HPDE6-E6E7 (cell line): Measurements from ENCODE around the gene SLC4A5.
A peak's percentile ranks its signal among the peaks of the same experiment; 100 is the strongest.
"Not testable (repeated sequence)": the region's sequence is repeated elsewhere in the genome, so short reads cannot be mapped to it uniquely, and the experiment has no call there.

Source experiments
- DNase-seq: peaks from one replicate; pipeline ENCODE4 v3.0.0; 2011; ENCODE audit warnings: missing footprints; ENCODE audit errors: extremely low spot score

SLC4A5 gene

DNA sequence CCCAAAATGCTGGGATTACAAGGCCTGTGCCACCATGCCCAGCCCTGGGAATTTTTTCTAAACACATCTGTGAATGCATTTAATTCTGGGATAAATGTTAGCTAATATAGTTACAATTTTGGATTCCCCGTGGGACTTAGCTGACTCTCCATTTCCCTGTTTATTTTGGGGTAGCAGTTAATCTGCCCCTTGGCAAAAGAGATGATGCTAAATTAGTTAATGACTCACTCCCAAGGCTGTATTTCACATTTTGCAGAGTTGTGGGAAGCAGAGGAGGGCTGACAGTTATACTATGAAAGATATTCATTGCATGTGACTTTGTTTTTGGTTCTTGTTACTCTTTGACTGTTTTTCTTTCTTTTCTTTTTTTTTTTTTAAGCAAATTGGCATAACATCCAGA is 141.6 kb downstream of the SLC4A5 start:
- no peak for DNase-seq

- DNase-seq, result no peak
These were observed 142.0 kb downstream of the SLC4A5 start for GRCh38 chr2:74201196-74201595.

DNA sequence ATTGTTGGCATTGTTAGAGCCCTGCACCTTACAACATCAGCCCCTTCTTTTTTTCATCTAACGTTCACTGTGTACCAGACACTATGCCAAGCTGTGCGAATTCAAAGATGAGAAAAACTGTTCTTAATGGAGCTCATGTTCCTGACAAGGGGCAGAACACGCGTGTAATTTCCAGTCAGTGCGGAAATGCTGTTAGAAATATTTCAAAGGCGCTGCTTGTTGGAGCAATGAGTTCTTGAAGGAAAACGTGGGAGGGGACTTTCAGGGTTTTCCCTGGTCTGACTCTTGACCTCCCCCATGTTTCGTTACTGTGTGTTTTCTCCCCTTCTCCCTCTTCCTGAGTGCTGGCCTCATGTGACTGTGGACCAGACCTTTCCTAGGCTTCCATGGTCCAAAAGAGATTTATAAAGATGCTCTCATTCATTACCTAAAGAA is 143.3 kb downstream of the SLC4A5 start:
- no peak for DNase-seq

- no peak for DNase-seq
These were observed 143.9 kb downstream of the SLC4A5 start for GRCh38 chr2:74199275-74199701.

DNA sequence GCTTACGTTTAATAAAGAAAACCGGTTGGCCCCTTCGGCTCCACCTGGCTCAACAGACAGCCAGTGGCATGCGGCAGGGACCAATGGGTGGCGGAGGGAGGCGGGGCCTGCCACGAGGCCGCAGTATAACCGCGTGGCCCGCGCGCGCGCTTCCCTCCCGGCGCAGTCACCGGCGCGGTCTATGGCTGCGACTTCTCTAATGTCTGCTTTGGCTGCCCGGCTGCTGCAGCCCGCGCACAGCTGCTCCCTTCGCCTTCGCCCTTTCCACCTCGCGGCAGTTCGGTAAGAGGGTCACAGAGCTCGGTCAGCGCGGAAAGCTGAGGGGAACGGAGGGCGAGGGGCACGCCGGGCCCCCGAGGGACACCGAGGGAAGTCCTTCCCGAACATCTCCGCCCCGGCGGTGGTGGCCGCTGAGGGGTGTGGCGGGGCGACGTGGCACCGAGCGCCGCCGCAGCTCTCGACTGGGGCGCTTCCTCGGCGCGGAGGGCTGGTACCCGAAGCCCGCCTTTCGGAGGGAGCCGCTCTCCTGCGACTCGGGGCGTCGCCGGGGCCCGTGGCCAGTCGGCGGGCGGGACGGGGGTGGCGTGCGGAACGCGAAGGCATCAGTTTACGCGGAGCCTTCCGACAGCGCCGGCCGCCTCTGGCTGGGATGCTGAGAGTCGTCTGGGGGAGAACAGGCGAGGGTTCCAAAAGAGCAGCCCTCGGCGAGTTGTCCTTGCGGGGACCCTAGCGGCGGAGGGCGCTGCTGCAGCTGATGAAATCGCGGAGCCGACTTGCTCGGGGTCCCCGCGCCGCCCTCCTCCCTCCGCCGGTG is 144.5 kb downstream of the SLC4A5 start, which contains the start of gene MTHFD2:
TSS of gene MTHFD2 (plus strand) at position 155 of the 814 bp plus-strand sequence. CDS start at position 182, 27 bp downstream.
- peak; percentile 99 for DNase-seq

DNA sequence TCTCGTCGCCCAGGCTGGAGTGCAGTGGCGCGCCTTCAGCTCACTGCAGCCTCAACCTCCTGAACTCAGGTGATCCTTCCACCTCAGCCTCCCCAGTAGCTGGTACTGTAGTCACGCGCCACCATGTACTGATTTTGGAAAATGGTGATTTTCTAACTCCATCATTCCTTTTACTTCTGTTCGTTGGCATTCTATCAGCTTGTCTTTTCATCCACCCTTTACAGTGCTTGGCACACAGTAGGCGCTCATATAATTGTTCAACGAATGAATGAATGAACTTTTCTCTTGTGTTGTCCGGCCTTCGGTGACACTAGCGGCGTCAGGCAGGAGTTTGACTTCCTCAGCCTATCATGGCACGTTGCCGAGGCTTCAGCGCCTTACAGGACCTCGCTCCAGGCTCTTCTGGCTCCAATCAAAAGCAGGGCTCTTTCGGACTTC is 145.2 kb downstream of the SLC4A5 start:
- no peak for DNase-seq

- no peak for DNase-seq
These were observed 146.2 kb downstream of the SLC4A5 start for GRCh38 chr2:74197049-74197448.

GRCh38 chr2:74194799-74195198 is 148.4 kb downstream of the SLC4A5 start:
- DNase-seq, result no peak

GRCh38 chr2:74191596-74192380 is 151.4 kb downstream of the SLC4A5 start:
- DNase-seq, result no peak

- no peak for DNase-seq
These were observed 154.5 kb downstream of the SLC4A5 start for GRCh38 chr2:74188696-74189095.

DNA sequence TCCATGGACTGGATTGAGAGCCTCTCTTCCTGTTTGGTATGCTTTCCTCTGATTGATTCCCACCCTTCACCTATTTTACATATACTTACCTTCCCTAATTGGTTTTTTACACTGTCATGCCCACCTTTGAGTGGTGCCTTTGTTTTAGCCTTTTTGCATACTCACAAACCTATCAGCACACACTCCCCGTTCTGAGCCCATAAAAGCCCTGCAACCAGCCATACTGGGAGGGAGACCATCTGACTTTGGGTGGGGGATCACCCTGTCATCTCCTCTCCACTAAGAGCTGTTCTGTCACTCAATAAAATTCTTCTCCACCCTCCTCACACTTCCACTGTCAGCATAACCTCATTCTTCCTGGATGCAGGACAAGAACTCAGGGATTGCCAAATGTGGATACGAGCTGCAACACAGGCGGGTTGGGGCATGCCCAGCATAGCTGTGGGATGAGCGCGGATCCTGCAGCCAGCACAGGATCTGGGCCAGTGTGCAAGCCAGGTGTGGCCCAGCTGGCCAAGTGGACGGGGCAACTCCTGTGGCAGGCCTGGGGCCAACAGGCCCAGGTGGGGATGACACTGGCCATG is 155.1 kb downstream of the SLC4A5 start:
- peak; percentile 87 for DNase-seq

DNA sequence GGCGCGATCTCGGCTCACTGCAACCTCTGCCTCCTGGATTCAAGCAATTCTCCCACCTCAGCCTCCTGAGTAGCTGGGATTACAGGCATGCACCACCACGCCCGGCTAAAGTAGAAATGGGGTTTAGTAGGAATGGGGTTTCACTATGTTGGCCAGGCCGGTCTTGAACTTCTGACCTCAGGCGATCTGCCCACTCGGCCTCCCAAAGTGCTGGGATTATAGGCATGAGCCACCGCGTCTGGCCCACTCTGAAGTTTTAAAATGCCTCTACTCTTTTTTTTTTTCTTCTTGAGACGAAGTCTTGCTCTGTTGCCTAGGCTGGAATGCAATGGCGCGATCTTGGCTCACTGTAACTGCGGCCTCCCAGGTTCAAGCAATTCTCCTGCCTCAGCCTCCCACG is 156.5 kb downstream of the SLC4A5 start:
- not testable (repeated sequence) for DNase-seq

- no peak for DNase-seq
These were observed 157.2 kb downstream of the SLC4A5 start for GRCh38 chr2:74186038-74186437.

DNA sequence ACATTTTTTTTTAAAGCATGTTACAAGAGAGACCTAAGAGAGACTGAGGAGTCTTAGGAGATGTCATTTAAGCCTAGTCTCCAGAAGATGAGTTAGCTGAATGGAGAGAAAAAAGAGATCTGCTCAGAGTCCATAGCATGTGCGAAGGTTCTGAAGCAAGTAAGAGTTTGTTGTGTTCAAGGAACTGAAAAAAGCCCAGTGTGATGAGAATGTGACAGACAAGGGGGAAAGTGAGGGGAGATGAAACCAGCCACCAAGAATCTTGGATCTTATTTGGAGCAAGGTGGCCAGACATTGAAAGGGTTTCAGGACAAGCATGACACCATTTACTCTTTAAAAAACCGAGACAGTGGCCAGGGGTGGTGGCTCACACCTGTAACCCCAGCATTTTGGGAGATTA is 159.3 kb downstream of the SLC4A5 start:
- DNase-seq, result no peak

DNA sequence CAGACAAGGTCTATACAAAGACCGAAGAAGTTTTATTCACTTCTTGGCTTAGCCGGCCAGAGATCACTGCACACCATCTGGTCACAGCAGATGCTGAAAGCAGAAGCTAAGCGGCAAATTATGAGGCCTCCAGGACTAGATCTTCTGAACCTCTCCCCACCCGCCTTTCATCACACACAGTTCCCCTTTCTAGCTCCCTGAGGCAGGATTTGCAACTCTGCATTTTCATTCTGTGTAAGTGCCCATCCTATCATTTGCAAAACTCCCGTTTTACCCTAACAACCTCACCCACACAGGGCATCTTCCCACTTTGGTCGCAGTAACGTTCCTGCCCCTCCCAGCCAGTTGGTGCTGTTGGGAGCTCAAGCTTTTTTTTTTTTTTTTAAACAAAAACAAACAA is 161.5 kb downstream of the SLC4A5 start:
- DNase-seq, result no peak

DNA sequence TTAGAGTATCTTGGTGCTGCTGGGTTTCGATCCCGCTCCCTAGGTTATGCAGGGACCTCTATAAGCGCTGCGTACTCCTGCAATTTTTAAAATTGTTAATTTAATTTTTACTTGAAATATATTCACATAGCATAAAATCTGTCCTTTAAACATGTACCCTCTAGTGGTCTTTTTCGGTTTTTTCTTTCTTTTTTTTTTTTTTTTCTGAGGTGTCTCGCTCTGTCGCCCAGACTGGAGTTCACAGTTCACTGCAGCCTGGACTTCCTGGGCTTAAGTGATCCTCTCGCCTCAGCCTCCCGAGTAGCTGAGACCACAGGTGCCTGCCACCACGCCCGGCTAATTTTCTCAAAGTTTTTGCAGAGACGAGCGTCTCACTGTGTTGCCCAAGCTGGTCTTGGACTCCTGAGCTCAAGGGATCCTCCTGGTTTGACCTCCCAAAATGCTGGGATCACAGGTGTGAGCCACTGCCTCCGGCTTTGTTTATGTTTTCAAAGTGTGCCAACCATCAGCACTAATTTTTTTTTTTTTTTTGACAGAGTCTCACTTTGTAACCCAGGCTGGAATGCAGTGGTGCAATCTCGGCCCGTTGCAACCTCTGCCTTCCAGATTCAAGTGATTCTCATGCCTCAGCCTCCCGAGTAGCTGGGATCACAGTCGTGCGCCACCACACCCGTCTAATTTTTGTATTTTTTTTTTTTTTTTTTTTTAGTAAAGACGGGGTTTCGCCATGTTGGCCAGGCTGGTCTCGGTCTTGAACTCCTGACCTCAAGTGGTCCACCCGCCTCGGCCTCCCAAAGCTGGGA is 164.0 kb downstream of the SLC4A5 start:
- no peak for DNase-seq

DNA sequence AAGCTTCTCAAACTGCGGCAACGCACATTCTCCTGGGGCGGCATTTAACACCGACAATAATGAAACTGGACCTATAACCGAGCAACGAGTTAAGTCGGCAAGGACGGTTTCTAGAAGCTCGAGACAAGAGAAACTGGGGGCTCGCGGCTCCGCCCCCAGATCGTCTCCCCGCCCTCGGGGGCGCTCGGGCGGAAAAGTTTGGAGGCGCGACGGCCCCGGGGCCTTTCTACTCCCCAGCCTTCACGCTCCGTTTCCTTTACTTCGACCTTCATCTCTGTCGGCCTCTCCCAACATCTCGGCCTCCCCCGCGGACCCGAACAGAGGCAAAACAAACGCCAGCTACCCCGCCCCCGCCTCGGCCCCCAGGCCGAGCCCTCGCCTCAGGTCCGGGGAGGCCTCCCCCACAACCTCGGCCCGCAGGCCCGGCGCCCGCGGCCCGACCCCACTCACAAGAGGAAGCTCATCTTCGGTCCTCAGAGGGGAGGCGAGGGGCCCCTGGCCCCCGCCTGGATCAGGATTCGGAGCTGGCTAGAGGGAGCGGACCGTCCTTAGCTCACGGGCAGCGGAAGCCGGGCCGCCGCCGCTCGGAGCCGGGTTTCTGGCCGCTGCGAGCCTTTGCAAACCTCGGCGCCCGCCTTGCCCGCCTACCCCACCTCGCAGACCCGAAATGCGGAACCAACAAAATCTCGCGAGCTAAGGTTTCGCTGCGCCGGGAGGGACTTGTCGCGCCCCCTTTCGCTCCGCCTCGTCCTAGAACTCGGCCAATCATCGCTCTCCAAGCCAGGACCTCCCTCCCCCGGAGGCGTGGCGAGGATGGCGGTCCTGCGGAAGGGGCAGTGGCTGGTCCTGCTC is 164.8 kb downstream of the SLC4A5 start, which contains the start of gene MOB1A:
TSS of gene MOB1A (minus strand) at position 669 of the 852 bp plus-strand sequence. CDS start at position 464, 205 bp downstream.
- peak; percentile 97 for DNase-seq

DNA sequence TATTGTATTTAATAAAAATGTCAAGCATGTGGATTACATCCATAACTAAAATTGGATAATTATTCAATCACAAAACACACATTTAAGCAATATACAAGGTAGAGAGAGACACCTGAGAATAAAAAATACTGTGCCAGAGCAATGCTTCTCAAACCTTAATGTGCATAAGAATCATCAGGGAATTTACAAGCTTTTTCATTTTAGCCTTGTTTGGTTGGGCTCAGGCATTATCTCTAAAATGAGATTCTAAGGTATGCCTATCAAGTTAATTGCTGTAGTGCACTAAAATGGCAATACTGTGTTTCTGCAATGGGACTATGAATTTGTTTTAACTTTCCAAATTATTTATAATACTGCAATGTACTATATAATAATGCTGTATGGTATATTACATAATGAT is 165.5 kb downstream of the SLC4A5 start:
- no peak for DNase-seq

DNA sequence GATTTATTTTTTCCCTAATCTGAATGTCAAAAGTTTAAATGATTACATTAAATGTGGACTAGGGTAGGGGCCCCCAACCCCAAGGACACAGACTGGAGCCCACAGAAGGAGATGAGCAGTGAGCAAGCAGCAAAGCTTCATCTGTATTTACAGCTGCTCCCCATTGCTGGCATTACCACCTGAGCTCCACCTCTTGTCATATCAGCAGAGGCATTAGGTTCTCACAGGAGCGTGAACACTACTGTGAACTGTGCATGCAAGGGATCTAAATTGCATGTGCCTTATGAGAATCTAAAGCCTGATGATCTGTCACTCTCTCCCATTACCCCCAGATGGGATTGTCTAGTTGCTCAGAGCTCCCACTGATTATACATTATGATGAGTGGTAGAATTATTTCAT is 168.3 kb downstream of the SLC4A5 start:
- DNase-seq, result no peak

DNA sequence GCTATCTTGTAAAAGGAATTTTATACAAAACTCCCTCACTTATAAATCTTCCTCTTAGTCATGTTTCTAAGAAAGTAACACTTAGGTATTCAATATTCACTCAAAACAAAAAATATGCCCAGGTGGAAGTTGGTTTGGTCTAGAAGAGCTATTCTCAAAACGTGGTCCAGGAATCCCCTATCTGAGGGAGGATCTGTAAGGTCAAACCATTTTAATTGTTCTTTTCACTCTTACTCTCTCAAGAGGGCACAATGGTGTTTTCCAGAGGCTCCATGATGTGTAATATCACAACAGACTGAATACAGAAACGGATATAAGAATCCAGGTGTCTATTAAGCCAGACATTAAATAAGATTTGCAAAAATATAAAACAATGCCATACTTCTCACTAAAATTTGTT is 174.5 kb downstream of the SLC4A5 start:
- DNase-seq, result no peak
